Stimulated activated CD8-positive, alpha-beta memory T cell treated with anti-CD3 and anti-CD28 coated beads, Interleukin-4, amount 100 ng/mL, for 4 hours (primary cell): ENCODE data around the gene PTGER1.
A peak's percentile ranks its signal among the peaks of the same experiment; 100 is the strongest.
"Not testable (repeated sequence)": the region's sequence is repeated elsewhere in the genome, so short reads cannot be mapped to it uniquely, and the experiment has no call there.

Source experiments
- DNase-seq, 2 donors: peaks; one replicate each; pipeline ENCODE4 v3.0.0-alpha.2; 2020; ENCODE audit warnings: low read depth in 2 of 2, low spot score in 1 of 2

The PTGER1 gene

DNA sequence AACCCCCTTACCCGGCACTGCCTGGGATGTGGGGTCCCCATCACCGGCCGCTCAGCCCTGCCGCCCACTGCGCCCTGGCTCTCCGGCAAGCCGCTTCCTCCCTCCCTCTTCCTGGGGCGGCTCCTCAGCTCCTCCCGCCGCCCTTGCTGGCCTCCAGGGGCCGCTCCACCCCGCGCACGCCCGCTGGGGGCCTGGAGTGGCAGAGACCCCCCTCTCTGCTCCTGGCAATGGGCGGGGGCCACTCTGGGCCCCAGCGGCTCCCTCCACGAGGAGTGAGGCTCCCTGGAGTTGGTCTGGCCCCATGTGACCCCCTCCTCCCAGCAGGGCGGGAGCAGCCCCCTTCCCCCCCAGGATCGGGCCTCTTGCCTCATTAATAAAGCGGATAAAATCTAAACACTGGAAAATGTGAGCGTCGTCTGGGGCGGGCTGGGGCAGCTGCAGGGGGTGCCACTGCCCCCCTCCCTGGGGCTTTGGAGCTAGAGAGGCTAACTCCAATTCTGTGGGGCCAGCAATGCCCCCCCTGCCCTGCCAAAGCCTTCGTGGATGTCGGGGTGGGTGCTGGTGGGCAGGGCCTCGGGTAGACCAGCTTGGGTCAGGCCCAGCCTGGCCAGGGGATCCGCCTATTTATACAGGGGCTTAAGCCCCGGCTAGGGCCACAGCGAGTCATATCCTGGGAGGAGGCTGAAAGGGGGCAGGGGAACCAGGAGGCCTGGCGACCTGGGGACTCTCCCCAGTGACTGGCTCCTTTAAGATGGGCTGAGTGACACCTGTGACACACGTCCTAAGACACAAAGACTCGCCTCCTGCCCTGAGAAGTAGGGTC, at the start of gene PTGER1:
TSS of gene PTGER1 (minus strand) at position 104 of the 823 bp plus-strand sequence. CDS start 1,034 bp downstream, outside the sequence.
- no peak for DNase-seq

DNA sequence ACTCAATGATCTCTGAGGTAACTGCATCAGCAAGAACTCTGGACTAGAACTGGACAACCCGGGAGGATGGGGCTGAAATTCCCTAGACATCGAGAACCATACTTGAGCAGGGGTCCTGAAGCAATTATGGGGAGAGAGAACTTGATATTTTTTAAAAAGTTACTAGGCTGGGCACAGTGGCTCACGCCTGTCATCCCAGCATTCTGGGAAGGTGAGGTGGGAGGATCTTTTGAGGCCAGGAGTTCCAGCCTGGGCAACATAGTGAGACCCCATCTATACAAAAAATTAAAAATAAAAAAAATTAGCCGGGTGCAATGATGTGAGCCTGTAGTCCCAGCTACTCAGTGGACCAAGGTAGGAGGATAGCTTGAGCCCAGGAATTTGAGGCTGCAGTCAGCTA, 45.4 kb upstream of the PTGER1 start:
- DNase-seq, result no peak

- no peak for DNase-seq
Observed at GRCh38 chr19:14519860-14520407, 44.8 kb upstream of the PTGER1 start.

DNA sequence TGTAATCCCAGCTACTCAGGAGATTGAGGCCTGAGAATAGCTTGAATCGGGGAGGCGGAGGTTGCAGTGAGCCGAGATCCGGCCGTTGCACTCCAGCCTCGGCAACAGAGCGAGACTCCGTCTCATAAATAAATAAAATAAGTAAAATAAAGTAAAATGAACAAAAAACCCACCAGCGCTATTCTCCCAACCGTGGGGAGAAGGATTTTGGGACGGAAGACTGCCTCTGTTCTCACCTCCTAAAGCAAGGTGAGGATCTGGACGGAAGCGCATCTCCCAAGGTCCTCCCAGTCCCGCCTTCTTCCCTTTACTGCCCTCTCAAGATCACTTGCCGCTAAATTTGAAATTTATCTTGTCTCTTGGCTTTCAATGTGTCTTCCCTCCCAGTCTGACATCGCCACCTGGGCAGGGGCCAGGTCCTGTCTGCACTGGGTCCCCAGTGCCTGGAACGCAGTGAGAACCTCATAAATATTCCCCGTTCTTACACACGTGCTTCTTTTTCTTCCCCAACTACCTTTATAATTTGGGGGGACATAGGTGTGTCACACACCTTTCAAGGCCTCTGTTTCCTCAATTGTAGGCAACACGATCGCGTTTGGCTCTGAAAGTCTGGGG, 44.2 kb upstream of the PTGER1 start:
- no peak for DNase-seq

DNA sequence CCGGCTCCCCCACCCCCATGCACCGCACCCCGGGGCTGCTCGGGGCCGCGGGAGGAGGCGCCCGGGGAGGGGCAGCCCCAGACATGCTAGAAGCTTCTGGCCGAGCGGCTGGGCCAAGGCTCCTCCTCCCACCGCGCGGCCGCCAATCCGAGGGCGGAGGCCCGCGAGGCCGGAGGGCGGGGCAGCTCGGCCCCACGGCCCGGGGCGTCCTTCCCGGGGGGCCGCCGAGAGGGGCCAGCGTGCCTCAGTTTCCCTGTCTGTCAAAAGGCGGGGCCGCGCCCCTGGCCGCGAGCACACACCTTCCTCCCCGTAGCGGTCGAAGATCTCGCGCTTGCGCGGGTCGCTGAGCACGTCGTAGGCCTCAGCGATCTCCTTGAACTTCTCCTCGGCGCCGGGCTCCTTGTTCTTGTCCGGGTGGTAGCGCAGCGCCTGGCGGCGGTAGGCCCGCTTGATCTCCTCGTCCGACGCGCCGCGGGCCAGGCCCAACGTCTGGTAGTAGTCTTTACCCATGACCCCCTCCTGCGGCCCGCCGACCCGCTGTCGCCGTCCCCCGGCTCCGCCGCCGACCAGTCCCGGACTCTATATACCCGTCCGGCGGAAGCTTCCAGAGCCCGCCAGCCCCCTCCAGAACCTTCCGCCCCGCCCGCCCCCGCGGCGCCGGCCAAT, 42.8 kb upstream of the PTGER1 start, which contains the start of gene DNAJB1:
TSS of gene DNAJB1 (minus strand) at position 558 of the 666 bp plus-strand sequence. CDS start at position 510, 48 bp downstream.
- DNase-seq, result peak in 1 of 2 donors; percentile 49

- no peak for DNase-seq
Observed at GRCh38 chr19:14517446-14517839, 42.3 kb upstream of the PTGER1 start.

GRCh38 chr19:14516746-14517438, 41.7 kb upstream of the PTGER1 start:
- no peak for DNase-seq

DNA sequence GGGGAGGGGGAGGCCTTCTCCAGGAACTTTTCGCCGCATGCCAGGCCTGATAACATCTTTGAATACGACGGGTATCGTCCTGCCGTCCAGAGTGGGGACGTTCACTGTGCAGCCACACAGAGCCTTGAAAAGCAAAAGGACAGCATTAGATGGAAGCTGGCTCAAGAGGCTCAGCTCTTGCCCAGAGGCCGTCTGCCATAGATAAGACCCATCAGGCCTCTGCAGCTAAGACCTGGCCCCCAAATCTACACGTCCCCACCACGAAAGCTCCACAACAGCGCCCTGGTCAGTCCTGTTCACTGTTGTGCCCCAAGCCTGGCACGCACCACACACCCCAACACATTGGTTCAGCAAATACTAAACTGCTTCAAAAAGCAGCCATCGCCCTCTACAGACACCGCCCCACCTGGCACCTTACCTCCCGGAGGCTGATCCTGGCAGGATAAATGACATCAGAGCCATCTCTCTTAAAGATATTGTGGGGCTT, 40.9 kb upstream of the PTGER1 start:
- DNase-seq, result no peak

GRCh38 chr19:14515501-14516047, 40.4 kb upstream of the PTGER1 start:
- no peak for DNase-seq

DNA sequence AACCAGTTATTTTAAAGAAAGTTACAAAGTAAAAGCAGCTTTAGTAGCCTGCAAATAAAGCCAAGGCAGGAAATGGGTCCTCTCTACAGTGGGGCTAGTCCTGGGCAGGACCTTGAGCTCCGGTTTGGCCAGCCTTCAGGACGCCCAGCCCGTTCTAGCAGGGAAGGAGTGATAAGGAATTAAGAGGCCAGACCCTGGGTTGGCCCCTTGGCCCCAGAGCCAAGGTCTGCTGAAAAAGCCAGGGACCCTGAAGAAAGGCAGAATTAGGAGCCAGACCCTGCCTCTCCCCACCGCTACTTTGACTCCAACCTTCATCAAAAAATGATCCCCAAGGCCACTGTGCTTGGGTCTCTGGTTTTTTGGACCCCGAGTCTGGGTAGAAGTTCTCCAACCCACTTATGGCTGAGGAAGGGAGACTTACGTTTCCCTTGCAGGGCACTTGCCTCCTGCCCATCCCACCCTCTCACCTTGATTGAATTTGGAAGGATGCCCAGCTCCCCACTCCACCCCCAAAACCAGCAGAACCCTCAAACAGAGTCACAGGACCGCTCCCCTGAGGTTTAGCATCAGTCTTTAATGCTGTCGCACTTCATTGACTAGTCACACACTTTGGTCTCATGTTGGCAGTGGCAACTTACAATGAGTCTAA, 39.2 kb upstream of the PTGER1 start:
- no peak for DNase-seq

DNA sequence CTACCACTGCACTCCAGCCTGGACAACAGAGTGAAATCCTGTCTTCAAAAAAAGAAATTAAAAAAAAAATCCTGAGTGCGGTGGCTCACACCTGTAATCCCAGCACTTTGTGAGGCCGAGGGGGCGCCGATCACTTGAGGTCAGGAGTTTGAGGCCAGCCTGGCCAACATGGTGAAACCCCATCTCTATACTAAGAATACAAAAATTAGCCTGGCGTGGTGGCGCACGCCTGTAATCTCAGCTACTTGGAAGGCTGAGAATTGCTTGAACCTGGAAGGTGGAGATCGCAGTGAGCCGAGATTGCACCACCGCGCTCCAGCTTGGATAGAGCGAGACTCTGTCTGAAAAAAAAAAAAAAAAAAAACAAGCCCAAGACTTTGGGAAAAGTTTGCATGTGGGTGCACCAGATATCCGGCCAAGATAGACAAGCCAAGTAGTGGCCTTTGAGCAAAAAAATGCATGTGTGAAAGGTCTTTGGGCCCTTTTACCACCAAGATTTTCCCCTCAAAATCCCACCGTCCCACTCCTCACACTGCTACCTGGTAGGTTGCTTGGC, 37.3 kb upstream of the PTGER1 start:
- no peak for DNase-seq

DNA sequence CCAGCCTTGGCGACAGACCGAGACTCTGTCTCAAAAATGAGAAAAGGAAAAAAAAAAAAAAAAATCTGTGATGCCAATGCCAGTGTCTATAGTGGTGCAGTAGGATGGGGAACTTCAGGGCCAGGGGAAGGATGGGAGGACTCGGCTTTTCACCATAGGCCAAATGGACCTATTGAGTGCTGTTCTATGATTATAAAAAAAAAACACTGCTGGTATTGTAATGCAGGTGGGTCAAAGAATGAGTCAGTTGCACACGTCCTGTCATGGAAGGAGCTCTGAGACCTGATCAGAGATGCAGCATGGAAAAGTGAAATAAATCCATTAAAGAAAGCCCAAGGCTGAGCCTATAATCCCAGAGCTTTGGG, 36.1 kb upstream of the PTGER1 start:
- DNase-seq, result no peak

DNA sequence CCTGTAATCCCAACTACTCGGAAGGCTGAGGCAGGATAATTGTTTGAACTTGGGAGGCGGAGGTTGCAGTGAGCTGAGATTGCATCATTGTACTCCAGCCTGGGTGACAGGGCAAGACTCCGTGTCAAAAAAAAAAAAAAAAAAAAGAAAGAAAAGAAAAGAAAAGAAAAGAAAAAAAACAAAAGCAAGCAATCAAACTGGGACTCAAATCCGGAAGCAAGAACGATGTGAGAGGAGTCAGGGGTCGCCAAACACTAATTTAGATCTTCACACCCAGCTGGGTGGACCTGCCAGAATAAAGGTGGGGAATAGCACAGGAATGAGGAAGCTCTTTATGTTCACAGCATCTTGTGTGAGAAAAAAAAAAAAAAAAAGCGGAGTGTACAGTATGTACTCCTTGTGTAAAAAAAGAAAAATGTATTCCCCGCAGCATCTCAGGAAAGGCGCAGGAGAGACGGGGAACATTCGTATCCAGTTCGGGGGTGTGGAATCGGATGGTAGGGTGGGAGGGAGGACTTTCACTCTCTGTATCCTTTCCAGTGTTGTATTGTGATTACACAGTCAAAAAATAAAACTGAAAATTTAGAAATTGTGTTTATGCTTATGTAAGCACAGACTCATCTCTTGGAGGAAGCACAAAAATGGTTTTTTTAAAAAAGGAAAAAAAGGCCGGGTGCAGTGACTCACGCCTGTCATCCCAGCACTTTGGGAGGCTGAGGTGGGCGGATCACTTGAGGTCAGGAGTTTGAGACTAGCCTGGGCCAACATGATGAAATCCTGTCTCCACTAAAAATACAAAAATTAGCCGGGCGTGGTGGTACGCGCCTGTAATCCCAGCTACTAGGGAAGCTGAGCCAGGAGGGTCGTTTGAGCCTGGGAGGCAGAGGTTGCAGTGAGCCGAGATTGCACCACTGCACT, 35.4 kb upstream of the PTGER1 start:
- DNase-seq, result no peak

DNA sequence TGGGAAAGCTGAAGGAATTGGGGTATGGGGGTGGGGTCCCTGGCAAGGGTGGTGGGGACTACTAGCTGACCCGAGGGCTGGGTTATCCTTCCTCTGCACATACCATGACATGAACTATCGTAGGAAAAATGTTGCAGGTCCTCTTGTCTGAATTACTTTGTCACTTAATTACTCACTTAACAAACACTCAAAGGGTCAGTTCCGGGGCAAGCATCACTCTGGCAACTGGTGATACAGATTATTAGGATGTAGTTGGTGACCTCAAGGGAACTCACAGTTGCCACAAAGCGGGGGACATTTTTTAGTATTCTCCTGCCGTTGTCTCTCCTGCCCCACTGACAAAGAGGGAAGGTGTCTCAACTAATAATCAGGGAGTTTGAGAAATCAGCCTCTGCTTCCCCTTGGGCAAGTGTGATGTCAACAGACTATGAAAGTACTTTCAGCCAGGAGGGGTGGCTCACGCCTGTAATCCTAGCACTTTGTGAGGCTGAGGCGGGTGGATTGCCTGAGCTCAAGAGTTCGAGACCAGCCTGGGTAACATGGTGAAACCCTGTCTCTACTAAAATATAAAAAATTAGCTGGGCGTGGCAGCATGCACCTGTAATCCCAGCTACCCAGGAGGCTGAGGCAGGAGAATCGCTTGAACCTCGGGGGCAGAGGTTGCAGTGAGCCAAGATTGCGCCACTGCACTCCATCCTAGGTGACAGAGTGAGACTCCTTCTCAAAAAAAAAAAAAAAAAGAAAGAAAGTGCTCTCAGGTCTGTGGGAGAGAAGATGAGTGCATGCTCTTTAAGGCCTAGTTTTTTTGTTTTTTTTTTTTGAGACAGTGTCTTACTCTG, 32.8 kb upstream of the PTGER1 start:
- no peak for DNase-seq

GRCh38 chr19:14505488-14506239, 30.5 kb upstream of the PTGER1 start:
- peak; percentile 43 to 52 for DNase-seq

DNA sequence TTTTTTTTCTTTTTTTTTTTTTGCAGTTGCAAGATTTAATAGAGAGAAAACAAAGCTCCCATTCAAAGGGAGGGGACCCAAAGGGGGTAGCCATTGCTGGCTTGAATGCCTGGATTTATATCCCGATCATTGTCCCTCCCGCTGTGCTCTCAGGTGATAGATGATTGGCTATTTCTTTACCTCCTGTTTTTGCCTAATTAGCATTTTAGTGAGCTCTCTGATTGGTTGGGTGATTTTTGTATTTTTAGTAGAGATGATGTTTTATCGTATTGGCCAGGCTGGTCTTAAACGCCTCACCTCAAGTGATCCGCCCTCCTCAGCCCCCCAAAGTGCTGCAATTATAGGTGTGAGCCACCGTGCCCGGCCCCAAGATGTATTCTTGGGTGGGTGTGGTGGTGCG, 29.4 kb upstream of the PTGER1 start:
- not testable (repeated sequence) for DNase-seq

GRCh38 chr19:14503285-14503684, 28.1 kb upstream of the PTGER1 start:
- DNase-seq, result no peak
